Measurements from ENCODE around the gene DNALI1.
"Not testable (repeated sequence)": the region's sequence is repeated elsewhere in the genome, so short reads cannot be mapped to it uniquely, and the experiment has no call there.

Gene DNALI1

DNA sequence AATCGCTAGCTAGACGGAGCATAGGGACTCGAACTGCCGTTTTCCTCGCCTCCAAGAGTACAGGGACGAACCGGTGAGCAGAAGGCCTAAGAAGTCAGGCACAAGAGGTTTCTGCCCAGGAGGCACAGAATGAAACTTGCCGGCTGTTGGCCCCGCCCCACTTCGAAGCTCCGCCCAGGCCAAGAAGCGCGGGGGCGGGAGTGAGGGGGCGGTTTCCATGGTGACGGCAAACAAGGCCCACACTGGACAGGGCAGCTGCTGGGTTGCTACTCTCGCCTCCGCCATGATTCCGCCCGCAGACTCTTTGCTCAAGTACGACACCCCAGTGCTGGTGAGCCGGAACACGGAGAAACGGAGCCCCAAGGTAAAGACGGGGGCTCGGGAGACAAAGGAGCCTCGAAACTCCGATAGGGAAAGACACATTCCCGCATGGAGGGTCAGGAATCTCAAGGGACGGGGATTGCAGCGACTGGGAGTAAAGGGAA lies at the start of gene DNALI1:
TSS of gene DNALI1 (plus strand) at position 229 of the 485 bp plus-strand sequence. CDS start at position 284, 55 bp downstream.
- DNase-seq (ENCODE audit: low spot score), result no peak

DNA sequence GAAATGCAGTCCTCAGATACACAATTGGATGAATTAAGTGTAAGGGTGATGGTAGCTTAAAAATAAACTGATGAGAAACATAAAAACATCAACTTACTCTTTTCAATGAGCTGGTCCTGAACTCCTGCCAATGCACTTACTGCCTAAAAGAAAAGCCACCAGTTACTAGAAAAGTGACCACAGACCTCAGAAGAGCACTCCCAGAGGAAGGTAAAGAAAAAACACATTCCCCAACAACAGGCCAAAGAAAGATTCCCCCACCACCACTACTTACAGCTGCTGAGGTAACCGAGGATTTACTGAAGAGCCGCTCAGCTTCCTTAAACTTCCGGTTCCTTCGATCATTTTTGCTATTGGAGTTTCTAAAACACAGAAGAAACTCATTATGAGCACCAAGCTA lies 47.6 kb upstream of the DNALI1 start:
- DNase-seq (ENCODE audit: low spot score), result no peak

DNA sequence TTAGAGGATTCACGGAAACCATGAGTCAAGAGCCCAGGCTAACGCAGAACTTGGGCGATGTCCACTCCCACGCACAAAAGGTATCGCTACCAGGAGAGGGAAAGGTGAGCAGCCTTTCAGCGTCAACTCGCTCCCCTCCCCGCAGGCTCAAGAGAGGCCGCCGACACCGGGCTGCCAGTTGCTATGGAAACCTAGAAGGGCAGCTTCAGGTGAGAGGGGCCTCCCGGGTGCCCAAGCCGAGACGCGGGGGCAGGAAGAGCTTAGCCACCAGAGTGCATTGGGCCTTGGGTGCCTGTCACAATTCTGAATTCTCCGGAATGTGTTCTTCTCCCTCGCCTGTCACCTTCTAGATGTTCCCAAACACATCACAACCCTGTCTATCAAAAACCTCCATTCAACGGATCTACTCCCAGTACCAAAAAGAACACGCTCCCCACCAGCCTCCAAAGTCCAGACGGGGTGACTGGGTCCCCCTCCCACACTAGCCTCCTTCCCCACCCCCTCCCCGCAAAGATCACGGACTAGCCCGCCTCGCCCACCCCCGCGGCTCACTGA lies 42.9 kb upstream of the DNALI1 start:
- DNase-seq (ENCODE audit: low spot score), result peak; percentile 64

DNA sequence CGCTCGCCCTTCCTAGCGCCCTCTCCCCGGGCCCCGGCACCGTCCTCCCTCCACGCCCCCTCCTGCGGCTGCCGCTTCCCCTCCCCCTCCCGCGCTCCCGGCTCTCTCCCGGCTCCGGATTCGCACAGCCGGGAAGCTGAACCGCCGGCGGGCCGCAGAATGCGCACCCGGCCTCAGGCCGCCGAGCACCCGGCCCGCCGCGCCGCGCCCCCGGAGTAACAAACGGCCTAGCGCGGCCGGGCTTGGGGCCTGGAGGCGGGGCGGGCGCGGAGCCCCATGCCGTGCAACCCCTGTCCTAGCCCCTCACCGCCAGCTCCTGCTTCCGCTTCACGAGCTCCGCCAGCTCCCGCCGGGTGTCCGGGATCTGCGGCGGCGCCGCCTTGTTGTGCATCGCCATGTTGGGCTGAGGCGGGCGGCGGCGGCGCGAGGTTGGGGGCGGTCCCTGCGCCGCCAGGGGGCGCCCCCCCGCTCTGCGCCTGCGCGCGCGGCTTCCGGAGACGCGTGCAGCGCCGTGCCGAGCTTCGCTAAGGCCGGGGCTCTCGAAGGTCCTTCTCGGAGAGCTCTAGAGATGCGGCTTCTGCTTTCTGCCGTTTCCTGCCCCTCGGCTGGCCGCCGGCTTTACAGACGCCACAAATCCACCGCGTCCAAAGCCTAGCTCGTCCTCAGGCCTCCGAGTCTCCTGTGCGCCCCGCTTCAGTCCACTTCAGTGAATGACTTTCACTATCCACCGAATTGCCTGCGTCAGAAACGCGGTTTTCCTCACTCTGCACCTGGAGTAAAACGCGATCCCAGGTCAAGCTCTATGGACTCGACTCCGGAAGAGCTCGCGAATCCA lies 42.2 kb upstream of the DNALI1 start, which contains the start of gene MEAF6:
TSS of gene MEAF6 (minus strand) at position 417 of the 835 bp plus-strand sequence. CDS start at position 397, 20 bp downstream.
- DNase-seq (ENCODE audit: low spot score), result peak; percentile 81

DNA sequence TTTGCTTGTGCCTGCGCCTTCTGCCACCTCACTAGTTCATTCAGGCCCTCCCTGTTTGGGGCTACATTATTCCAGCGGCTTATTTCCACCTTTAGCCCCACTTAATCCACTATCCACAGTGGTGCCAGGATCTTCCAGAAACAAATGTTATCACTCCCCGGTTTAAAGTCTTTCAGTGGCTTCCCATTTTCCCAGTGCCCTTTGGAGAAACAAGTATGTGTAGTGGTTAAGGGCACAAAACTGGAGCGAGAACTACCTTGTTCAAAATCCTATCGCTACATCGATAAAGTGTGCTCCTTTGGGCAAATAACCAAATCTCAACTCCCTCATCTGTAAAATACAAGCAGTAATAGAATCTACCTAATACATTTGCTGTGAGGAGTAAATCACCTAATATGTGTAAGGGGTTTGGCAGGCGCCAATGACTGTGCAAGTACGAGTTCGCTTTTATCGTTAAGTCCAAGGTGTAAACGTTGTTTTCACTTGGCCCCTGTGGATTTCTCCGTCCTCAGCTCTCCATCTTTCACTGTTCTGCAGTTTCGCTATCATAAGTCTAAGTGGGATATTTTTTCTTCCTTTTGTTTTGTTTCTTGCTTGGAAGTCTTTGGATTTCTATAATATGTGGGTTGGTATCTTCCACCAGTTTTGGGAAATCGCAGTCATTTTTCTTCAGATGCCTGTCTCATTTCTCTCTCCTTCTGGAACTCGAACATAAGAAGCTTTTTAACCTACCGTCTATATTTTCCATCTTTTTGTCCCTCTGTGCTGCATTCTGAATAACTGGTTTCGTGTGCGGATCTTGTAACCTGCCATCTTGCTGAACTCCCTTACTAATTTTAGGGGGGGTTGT lies 41.3 kb upstream of the DNALI1 start:
- DNase-seq (ENCODE audit: low spot score), result no peak

DNA sequence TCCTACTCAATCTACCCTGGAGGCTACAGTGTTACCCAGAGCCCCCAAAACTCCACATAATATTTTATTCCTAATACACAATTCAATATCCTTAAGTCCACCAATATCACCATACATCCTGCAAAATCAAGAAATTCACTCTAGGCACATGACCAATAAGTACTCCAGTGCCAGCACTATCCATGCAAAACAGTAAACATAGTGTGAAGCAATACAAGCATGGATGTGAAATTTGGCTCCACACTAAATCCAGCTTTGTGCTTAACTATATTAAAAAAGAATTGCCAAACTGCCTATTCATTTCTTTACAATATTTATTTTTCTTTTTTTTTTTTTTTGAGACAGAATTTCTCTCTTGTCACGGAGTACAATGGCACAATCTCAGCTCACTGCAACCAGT lies 39.2 kb upstream of the DNALI1 start:
- DNase-seq (ENCODE audit: low spot score), result no peak

DNA sequence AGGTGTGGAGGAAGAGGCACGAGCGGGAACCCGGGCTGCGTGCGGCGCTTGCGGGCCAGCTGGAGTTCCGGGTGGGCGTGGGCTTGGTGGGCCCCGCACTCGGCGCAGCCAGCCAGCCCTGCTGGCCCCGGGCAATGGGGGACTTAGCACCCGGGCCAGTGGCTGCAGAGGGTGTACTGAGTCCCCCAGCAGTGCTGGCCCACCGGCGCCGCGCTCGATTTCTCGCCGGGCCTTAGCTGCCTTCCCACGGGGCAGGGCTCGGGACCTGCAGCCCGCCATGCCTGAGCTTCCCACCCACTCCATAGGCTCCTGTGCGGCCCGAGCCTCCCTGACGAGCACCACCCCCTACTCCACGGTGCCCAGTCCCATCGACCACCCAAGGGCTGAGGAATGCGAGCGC lies 38.5 kb upstream of the DNALI1 start:
- not testable (repeated sequence) for DNase-seq (ENCODE audit: low spot score)

DNA sequence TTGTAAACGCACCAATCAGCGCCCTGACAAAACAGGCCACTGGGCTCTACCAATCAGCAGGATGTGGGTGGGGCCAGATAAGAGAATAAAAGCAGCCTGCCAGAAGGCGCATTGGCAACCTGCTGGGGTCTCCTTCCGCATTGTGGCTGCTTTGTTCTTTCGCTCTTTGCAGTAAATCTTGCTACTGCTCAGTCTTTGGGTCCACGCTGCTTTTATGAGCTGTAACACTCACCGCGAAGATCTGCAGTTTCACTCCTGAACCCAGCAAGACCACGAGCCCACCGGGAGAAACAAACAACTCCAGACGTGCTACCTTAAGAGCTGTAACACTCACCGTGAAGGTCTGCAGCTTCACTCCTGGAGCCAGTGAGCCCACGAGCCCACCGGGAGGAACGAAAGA lies 37.8 kb upstream of the DNALI1 start:
- peak; percentile 62 for DNase-seq (ENCODE audit: low spot score)

DNA sequence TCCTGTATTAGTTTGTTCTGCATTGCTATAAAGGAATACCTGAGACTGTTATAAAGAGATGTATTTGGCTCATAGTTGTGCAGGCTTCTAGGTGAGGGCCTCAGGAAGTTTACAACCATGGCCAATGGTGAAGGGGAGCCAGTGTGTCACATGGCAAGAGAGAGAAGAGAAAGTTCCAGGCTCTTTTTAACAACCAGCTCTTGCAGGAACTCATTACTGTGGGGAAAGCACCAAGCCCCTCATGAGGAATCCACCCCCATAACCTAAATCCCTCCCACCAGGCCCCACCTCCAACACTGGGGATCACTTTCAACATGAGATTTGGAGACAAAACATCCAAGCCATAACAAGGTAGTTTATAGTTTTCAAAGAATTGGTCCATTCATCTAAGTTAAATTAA lies 37.1 kb upstream of the DNALI1 start:
- DNase-seq (ENCODE audit: low spot score), result no peak

DNA sequence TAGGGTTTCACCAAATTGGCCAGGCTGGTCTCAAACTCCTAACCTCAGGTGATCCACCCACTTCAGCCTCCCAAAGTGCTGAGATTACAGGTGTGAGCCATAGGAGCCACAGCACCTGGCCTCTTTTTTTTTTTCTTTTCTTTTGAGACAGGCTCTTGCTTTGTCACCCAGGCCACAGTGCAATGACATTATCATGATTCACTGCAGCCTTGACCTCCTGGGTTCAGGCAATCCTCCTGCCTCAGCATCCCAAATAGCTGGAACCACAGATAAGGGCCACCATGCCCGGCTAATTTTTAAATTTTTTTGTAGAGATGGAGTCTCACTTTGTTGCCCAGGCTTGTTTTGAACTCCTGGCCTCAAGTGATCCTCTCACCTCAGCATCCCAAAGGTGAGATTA lies 26.9 kb upstream of the DNALI1 start:
- DNase-seq (ENCODE audit: low spot score), result not testable (repeated sequence)

DNA sequence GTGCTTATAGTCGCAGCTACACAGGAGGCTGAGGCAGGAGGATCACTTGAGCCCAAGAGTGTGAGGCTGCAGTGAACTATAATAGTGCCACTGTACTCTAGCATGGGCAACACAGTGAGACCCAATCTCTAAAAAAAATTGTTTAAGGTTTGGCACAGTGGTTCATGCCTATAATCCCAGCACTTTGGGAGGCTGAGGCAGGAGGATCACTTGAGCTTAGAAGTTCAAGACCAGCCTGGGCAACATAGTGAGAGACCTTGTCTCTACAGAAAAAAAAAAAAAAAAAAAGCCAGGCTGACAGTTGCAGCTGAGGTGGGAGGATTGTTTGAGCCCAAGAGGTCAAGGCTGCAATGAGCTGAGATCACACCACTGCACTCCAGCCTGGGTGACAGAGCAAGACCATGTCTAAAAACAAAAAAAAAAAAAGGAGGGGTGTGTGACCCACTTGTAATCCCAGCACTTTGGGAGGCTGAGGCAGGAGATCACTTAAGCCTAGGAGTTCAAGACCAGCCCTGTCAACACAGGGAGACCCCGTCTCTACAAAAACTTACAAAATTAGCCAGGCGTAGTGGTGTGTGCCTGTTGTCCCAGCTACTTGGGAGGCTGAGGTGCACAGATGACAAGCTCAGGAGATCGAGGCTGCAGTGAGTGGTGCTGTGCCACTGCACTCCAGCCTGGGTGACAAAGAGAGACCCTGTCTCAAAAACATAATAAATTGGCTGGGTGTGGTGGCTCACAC lies 24.2 kb upstream of the DNALI1 start:
- DNase-seq (ENCODE audit: low spot score), result not testable (repeated sequence)

DNA sequence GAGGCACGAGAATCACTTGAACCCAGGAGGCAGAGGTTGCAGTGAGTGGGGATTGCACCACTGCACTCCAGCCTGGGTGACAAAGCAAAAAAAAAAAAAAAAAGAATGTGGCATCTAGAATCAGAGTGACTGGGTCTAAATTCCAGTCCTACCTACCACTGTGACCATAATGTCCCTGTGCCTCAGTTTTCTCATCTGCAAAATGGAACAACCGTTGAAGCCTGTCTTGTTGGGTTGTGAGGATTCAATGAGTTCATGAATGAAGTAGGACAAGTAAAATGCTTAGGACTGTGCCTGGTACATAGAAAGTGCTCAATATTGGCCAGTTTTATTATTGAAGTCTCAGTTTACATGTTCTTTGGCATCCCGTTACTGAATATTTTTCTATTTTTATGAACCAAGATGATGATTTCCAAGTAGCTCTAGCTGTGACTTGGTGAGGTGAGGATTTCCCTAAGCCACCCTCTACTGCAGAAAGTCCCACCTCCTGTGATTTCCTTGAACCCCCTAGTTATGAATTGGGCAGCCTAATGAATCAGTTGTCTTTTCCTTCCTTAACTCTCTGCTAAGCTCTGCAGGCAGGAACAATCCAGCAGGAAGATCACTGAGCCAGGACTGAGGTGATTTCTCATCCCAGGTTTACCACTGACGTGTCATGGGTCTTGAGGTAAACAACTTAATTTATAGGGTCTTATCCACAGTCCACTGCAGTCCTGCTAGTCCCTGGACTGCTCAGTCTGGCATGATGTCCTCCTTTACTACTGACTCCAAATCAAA lies 23.2 kb upstream of the DNALI1 start:
- no peak for DNase-seq (ENCODE audit: low spot score)

DNA sequence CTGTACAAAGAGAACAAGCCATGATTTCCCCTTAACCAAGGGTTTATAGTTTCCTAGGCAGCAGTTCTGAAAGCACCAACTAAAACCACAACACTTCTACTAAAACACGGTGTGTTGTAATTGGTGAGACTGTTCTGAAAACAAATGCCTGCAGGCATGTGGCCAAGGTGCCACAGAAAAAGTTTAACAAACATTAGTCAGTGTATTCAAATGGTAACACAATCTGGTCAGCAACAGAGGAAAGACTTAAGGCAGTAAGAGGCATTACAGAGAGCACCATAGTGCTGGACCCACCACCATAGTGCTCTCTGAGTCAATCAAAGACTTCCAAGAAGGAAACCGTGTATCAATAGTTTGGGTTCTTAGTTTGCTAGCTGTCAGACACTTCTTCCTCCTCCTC lies 19.4 kb upstream of the DNALI1 start:
- DNase-seq (ENCODE audit: low spot score), result no peak

DNA sequence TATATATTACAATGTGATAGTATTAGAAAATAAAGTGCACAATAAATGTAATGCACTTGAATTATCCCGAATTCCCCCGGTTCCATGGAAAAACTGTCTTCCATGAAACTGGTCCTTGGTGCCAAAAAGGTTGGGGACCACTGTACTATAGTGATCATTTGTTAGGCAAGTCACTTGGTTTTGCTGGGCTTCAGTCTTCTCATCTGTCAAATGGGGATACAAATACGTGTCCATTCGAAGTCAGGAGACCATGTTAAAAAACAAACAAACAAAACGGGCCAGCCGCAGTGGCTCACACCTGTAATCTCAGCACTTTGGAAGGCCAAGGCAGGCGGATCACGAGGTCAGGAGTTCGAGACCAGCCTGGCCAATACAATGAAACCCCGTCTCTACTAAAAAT lies 17.6 kb upstream of the DNALI1 start:
- not testable (repeated sequence) for DNase-seq (ENCODE audit: low spot score)

DNA sequence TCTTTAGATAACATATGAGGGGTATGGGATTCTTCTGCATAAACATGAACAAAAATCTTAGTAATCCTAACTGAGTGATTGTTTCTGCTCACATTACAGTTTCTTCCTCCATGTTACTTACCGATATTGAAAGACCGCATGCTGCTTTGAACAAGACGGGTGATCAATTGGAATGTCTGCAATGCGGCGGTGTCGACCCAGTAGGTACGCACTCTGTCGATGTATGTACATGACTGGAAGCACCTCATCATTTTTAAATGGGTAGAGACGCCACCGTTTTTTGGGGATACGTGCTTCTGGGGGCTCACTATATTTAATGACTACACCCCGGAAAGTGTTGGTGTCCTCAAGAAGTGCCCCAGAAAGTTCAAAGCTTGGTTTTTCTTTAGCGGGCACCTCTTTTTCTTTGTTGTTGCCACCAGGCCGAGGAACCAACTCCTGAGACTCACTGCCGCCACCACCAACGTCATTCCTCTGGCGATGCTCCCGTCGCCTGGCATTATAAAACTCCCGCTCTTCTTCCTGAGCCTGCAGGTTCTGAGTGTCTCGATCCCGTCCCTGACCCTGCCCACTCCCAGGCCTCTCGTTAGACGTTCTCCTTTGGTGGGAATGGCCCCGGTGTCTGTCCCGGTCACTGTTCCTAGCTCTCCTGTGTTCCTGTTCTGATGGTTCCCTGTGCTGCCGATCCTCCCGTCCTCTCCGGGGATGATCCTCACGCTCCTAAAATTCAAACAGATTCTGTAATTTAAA lies 16.5 kb upstream of the DNALI1 start:
- no peak for DNase-seq (ENCODE audit: low spot score)

DNA sequence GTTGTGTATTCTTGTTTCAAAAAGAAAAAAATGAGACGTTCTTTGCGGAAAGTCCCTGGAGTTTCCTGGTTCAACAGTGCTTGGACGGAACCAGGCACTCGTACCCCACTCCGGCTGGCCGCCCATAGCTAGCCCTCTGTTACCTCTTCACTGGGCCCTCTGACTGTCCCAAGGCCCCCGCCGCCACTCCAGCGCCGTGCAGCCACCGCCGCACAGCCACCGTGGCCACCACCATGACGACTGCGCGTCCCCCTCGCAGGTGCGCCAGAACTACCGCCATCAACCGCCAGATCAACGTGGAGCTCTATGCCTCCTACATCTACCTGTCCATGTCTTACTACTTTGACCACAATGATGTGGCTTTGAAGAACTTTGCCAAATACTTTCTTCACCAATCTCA lies 12.2 kb upstream of the DNALI1 start:
- no peak for DNase-seq (ENCODE audit: low spot score)

DNA sequence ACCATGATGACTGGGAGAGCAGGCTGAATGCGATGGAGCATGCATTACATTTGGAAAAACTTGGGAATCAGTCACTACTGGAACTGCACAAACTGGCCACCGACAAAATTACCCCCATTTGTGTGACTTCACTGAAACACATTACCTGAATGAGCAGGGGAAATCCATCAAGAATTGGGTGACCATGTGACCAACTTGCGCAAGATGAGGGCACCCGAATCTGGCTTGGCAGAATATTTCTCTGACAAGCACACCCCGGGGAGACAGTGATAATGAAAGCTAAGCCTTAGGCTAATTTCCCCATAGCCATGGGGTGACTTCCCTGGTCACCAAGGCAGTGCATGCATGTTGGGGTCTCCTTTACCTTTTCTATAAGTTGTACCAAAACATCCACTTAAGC lies 11.7 kb upstream of the DNALI1 start:
- no peak for DNase-seq (ENCODE audit: low spot score)

DNA sequence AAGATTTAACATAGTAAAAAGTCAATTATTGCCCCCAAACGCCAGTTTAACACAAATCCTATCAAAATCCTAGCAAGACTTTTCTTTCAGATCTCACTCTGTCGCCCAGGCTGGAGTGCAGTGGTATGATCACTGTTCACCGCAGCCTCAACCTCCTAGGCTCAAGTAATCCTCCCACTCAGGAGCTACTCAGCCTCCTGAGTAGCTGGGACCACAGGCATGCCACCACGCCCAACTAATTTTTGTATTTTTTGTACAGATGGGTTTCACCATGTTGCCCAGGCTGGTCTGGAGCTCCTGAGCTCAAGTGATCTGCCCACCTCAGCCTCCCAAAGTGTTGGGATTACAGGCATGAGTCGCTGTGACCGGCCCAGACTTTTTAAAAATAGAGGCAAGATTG lies 7.4 kb upstream of the DNALI1 start:
- DNase-seq (ENCODE audit: low spot score), result no peak

DNA sequence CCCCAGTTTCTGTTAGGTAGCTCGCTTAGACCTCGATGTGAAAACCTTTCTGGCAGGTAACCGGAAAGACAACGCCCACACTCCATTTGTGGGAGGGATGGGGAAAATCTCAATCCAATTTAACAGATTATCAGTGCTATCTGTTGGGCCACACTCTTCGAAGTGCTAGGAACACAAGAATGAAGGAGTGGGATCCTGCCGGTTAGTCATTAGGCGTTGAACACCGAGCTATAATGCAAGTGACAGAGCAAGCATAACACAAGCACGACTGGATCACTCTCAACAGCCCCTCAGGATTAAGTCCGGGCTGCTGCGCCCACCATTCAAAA lies 3.2 kb upstream of the DNALI1 start:
- no peak for DNase-seq (ENCODE audit: low spot score)

Measured in CD4-positive, alpha-beta T cell treated with Interleukin-2 at 100 ng/mL for 4 hours (primary cell).